Calu3 (cell line): ENCODE data around the gene SASH3. TPM values are rescaled to one million over a fixed set of nuclear protein-coding genes. Genes with fewer than 3 reads are reported as not detected.

Experiments used
- BruUV-seq: library from RNA; stranded (reverse); fragments of 400-500 nt; replicated peaks from 2 replicates; lab custom pipeline; 2021; lab: Mats Ljungman, UMichigan
- CTCF ChIA-PET: fragments of 300-600 bp; sonication (Branson Sonifier 250); formaldehyde crosslinking; loops from one replicate; lab custom pipeline; 2022; ENCODE audit warnings: antibody characterized with exemption; lab: Charles Lee
- DNase-seq: peaks from one replicate; pipeline ENCODE4 v3.0.0; 2022
- H3K27ac Mint-ChIP-seq: one replicate; pipeline ENCODE4 v1.8.0; 2022; ENCODE audit warnings: mixed read lengths; ENCODE audit not compliant: unreplicated experiment
- H3K27me3 Mint-ChIP-seq: one replicate; pipeline ENCODE4 v1.8.0; 2022; ENCODE audit warnings: mixed read lengths; ENCODE audit not compliant: unreplicated experiment
- H3K36me3 Mint-ChIP-seq: one replicate; pipeline ENCODE4 v1.8.0; 2022; ENCODE audit warnings: mild to moderate bottlenecking, moderate library complexity, mixed read lengths; ENCODE audit not compliant: insufficient read depth, unreplicated experiment
- H3K4me1 Mint-ChIP-seq: one replicate; pipeline ENCODE4 v1.8.0; 2022; ENCODE audit warnings: mild to moderate bottlenecking, low read depth, mixed read lengths; ENCODE audit not compliant: unreplicated experiment
- H3K4me3 Mint-ChIP-seq: one replicate; pipeline ENCODE4 v1.8.0; 2022; ENCODE audit warnings: mild to moderate bottlenecking, low read depth, moderate library complexity, mixed read lengths; ENCODE audit not compliant: unreplicated experiment
- H3K9me3 Mint-ChIP-seq: one replicate; pipeline ENCODE4 v1.8.0; 2022; ENCODE audit warnings: low read depth, mixed read lengths; ENCODE audit not compliant: unreplicated experiment
- CTCF ChIP-seq: fragments of 200-600 bp; IDR thresholded peaks from one replicate; pipeline ENCODE4 v1.8.0; 2022; ENCODE audit warnings: antibody characterized with exemption; ENCODE audit not compliant: unreplicated experiment
- intact Hi-C: fragments of 100-400 bp; cut with micrococcal nuclease; formaldehyde crosslinking; loops from one replicate; pipeline ENCODE4 v1.10.0; 2022; ENCODE audit not compliant: unreplicated experiment
- total RNA-seq: library from RNA; stranded (reverse); gene quantifications from 2 replicates; pipeline ENCODE4 v1.2.3, GENCODE V29; 2022

SASH3 gene
- total RNA-seq, 1 experiment from 2014 or later, result not detected

- Mint-ChIP-seq H3K27me3 (peaks cover 16% of the 10 kb centered on the region), H3K36me3 (no peaks in the 10 kb centered on the region), H3K27ac (no peak overlapping the region), H3K4me1 (no peaks in the 10 kb centered on the region), H3K4me3 (no peak overlapping the region), H3K9me3 (no peaks in the 10 kb centered on the region)
- no TSS peak for BruUV-seq
- TF ChIP-seq CTCF, result no peak
- no peak for DNase-seq
- intact Hi-C loops, result no loop called here
- CTCF ChIA-PET, result no interaction called here
Measured at GRCh38 chrX:129785160-129785947, 5.6 kb downstream of the SASH3 start.

- Mint-ChIP-seq H3K4me1 (no peaks in the 10 kb centered on the region), H3K27me3 (peaks cover 16% of the 10 kb centered on the region), H3K9me3 (no peaks in the 10 kb centered on the region), H3K4me3 (no peak overlapping the region), H3K27ac (no peak overlapping the region), H3K36me3 (no peaks in the 10 kb centered on the region)
- no TSS peak for BruUV-seq
- DNase-seq, result no peak
- no peak for TF ChIP-seq CTCF
- intact Hi-C loops, result no loop called here
- CTCF ChIA-PET, result no interaction called here
Measured at GRCh38 chrX:129786210-129786651, 6.5 kb downstream of the SASH3 start.

GRCh38 chrX:129787336-129788055 is 7.7 kb downstream of the SASH3 start:
- TF ChIP-seq CTCF, result no peak
- intact Hi-C loops, result no loop called here
- Mint-ChIP-seq H3K9me3 (no peaks in the 10 kb centered on the region), H3K36me3 (no peaks in the 10 kb centered on the region), H3K27me3 (peaks cover 14% of the 10 kb centered on the region), H3K4me1 (no peaks in the 10 kb centered on the region), H3K4me3 (no peak overlapping the region), H3K27ac (no peak overlapping the region)
- DNase-seq, result no peak
- CTCF ChIA-PET, result no interaction called here
- no TSS peak for BruUV-seq

- CTCF ChIA-PET, result interaction anchor here (0.7 kb wide), 1 partner anchor 25 kb away, joined by 3 read pairs; no protein-coding TSS in a partner anchor
- DNase-seq, result no peak
- Mint-ChIP-seq H3K9me3 (no peaks in the 10 kb centered on the region), H3K4me3 (no peak overlapping the region), H3K27ac (no peak overlapping the region), H3K36me3 (no peaks in the 10 kb centered on the region), H3K27me3 (peaks cover 4% of the 10 kb centered on the region), H3K4me1 (no peaks in the 10 kb centered on the region)
- intact Hi-C loops, result no loop called here
- no peak for TF ChIP-seq CTCF
- BruUV-seq, result no TSS peak
Measured at GRCh38 chrX:129788527-129788926, 8.8 kb downstream of the SASH3 start.
